Measurements from ENCODE around the gene BMP8B.
"Not testable (repeated sequence)": the region's sequence is repeated elsewhere in the genome, so short reads cannot be mapped to it uniquely, and the experiment has no call there.

Gene BMP8B

GRCh38 chr1:39817091-39817932 lies 28.6 kb upstream of the BMP8B start:
- H3K4me1 ChIP-seq (ENCODE audit: control insufficient read depth, insufficient read depth, low read length); POLR2A ChIA-PET; H3K9me3 ChIP-seq (ENCODE audit: control insufficient read depth, insufficient read depth, low read depth, low read length); H3K4me3 ChIP-seq (ENCODE audit: low read depth, low read length); H3K36me3 ChIP-seq (ENCODE audit: control insufficient read depth in 2 of 2, insufficient read depth in 1 of 2, low read length in 2 of 2); H3K27ac ChIP-seq (ENCODE audit: extremely low read depth, low read depth, low read length): not testable (repeated sequence)
- CTCF ChIA-PET, result interaction anchor here (0.6 to 6.2 kb wide), 18 partner anchors 10 to 214 kb away, joined by 3 to 69 read pairs (median 4); partner anchors contain the start of gene MYCL
- TF ChIP-seq ZNF121 (tag by site-specific recombination; IDR thresholded peaks at IDR 0.05) (peak; percentile 87), PRDM10 (tag by site-specific recombination; IDR thresholded peaks at IDR 0.05) (peak; percentile 89)

GRCh38 chr1:39816415-39817090 lies 27.9 kb upstream of the BMP8B start:
- ChIA-PET CTCF (interaction anchor here (0.6 to 6.2 kb wide), 20 partner anchors 11 to 215 kb away, joined by 3 to 69 read pairs (median 6); partner anchors contain the start of gene MYCL), POLR2A (no interaction called here)
- Histone ChIP-seq H3K4me3 (ENCODE audit: low read depth, low read length) (no peak overlapping the region), H3K9me3 (ENCODE audit: control insufficient read depth, insufficient read depth, low read depth, low read length) (no peaks in the 10 kb centered on the region), H3K27ac (ENCODE audit: extremely low read depth, low read depth, low read length) (no peak overlapping the region), H3K4me1 (ENCODE audit: control insufficient read depth, insufficient read depth, low read length) (no peaks in the 10 kb centered on the region), H3K36me3 (ENCODE audit: control insufficient read depth in 2 of 2, insufficient read depth in 1 of 2, low read length in 2 of 2) (no peaks in the 10 kb centered on the region)
- TF ChIP-seq ZNF629 (tag by site-specific recombination; IDR thresholded peaks at IDR 0.05), result peak; percentile 62
- no peak for TF ChIP-seq ZNF571 (tag by site-specific recombination; IDR thresholded peaks at IDR 0.05)
- no peak for TF ChIP-seq ZNF292 (tag by site-specific recombination; IDR thresholded peaks at IDR 0.05; ENCODE audit: borderline replicate concordance, low read depth)
- TF ChIP-seq ZNF677 (tag by site-specific recombination; IDR thresholded peaks at IDR 0.05), result no peak
- peak; percentile 48; the same call in 1 of the 2 replicates for TF ChIP-seq GLIS2 (tag by site-specific recombination; IDR thresholded peaks at IDR 0.05)
- peak; percentile 75 for TF ChIP-seq ZBTB21 (tag by site-specific recombination; IDR thresholded peaks at IDR 0.05)
- no peak for TF ChIP-seq ZBTB44 (tag by site-specific recombination; IDR thresholded peaks at IDR 0.05)
- no peak for TF ChIP-seq ZNF510 (tag by site-specific recombination; IDR thresholded peaks at IDR 0.05; ENCODE audit: insufficient replicate concordance)
- TF ChIP-seq ZSCAN18 (tag by site-specific recombination; IDR thresholded peaks at IDR 0.05), result no peak
- TF ChIP-seq ZNF514 (tag by site-specific recombination; IDR thresholded peaks at IDR 0.05), result no peak
- no peak for TF ChIP-seq ZNF221 (tag by site-specific recombination; IDR thresholded peaks at IDR 0.05; ENCODE audit: borderline replicate concordance)
- TF ChIP-seq ZNF645 (tag by site-specific recombination; IDR thresholded peaks at IDR 0.05), result no peak
- no peak for TF ChIP-seq ZNF132 (tag by site-specific recombination; IDR thresholded peaks at IDR 0.05; ENCODE audit: borderline replicate concordance)
- TF ChIP-seq ZNF114 (tag by site-specific recombination; IDR thresholded peaks at IDR 0.05), result no peak
- TF ChIP-seq ZNF623 (tag by site-specific recombination; IDR thresholded peaks at IDR 0.05), result no peak
- TF ChIP-seq ZBTB7A (tag by site-specific recombination; IDR thresholded peaks at IDR 0.05; ENCODE audit: low read depth), result no peak
- TF ChIP-seq ZNF2 (tag by site-specific recombination; IDR thresholded peaks at IDR 0.05), result 0 out of 2 replicates have a peak, but pooled peaks have one; percentile 48
- TF ChIP-seq ZNF350 (tag by site-specific recombination; IDR thresholded peaks at IDR 0.05), result no peak
- TF ChIP-seq ZSCAN4 (tag by site-specific recombination; IDR thresholded peaks at IDR 0.05), result no peak
- TF ChIP-seq GLI2 (tag by site-specific recombination; IDR thresholded peaks at IDR 0.05; ENCODE audit: borderline replicate concordance, low read depth), result no peak
- TF ChIP-seq SP3 (tag by site-specific recombination; IDR thresholded peaks at IDR 0.05), result 0 out of 2 replicates have a peak, but pooled peaks have one; percentile 15
- no peak for TF ChIP-seq ZNF10 (tag by site-specific recombination; IDR thresholded peaks at IDR 0.05)
